ENCODE results near the gene MAP6.
"Not testable (repeated sequence)": the region's sequence is repeated elsewhere in the genome, so short reads cannot be mapped to it uniquely, and the experiment has no call there.

Gene MAP6

GRCh38 chr11:75668451-75669297 lies at the start of gene MAP6:
TSS of gene MAP6 (minus strand) at chr11:75669038. CDS start at chr11:75668369, 669 bp downstream.
- DNase-seq, result no peak

- no peak for DNase-seq
Measured at GRCh38 chr11:75717608-75718418, 49.0 kb upstream of the MAP6 start, which contains the start of gene MOGAT2. TSS of gene MOGAT2 (plus strand) at chr11:75717838. CDS start at chr11:75717889, 51 bp downstream.

GRCh38 chr11:75716659-75717058 lies 47.8 kb upstream of the MAP6 start:
- DNase-seq, result no peak

- DNase-seq, result no peak
Measured at GRCh38 chr11:75715688-75716087, 46.9 kb upstream of the MAP6 start.

- DNase-seq, result no peak
Measured at GRCh38 chr11:75714211-75714610, 45.4 kb upstream of the MAP6 start.

- peak; percentile 64 to 85 for DNase-seq
Measured at GRCh38 chr11:75706260-75706729, 37.5 kb upstream of the MAP6 start.

GRCh38 chr11:75705541-75705940 lies 36.7 kb upstream of the MAP6 start:
- no peak for DNase-seq

GRCh38 chr11:75703695-75704237 lies 34.9 kb upstream of the MAP6 start:
- no peak for DNase-seq

GRCh38 chr11:75700940-75701339 lies 32.1 kb upstream of the MAP6 start:
- no peak for DNase-seq

- DNase-seq, result no peak
Measured at GRCh38 chr11:75697906-75698581, 29.2 kb upstream of the MAP6 start.

- no peak for DNase-seq
Measured at GRCh38 chr11:75691804-75692203, 23.0 kb upstream of the MAP6 start.

- DNase-seq, result no peak
Measured at GRCh38 chr11:75689863-75690609, 21.2 kb upstream of the MAP6 start.

GRCh38 chr11:75683856-75684255 lies 15.0 kb upstream of the MAP6 start:
- not testable (repeated sequence) for DNase-seq

GRCh38 chr11:75679566-75679965 lies 10.7 kb upstream of the MAP6 start:
- no peak for DNase-seq

- DNase-seq, result no peak
Measured at GRCh38 chr11:75678620-75679259, 9.9 kb upstream of the MAP6 start.

- no peak for DNase-seq
Measured at GRCh38 chr11:75677909-75678308, 9.1 kb upstream of the MAP6 start.

GRCh38 chr11:75677275-75677674 lies 8.4 kb upstream of the MAP6 start:
- no peak for DNase-seq

- DNase-seq, result no peak
Measured at GRCh38 chr11:75673977-75674582, 5.2 kb upstream of the MAP6 start.

- DNase-seq, result no peak
Measured at GRCh38 chr11:75667831-75668450, 897 bp downstream of the MAP6 start.

GRCh38 chr11:75667255-75667830 lies 1.5 kb downstream of the MAP6 start:
- DNase-seq, result no peak
